GM19238 (cell line): Measurements from ENCODE around the gene NR1D2.

ENCODE experiments used
- DNase-seq: peaks from one replicate; pipeline ENCODE4 v3.0.0; 2011; ENCODE audit warnings: low spot score; ENCODE audit not compliant: insufficient read length

The NR1D2 gene

DNA sequence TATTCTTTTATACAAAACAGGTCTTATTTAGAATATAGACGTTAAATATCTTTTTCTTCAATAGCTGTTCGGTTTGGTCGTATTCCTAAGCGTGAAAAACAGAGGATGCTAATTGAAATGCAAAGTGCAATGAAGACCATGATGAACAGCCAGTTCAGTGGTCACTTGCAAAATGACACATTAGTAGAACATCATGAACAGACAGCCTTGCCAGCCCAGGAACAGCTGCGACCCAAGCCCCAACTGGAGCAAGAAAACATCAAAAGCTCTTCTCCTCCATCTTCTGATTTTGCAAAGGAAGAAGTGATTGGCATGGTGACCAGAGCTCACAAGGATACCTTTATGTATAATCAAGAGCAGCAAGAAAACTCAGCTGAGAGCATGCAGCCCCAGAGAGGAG is 16.8 kb downstream of the NR1D2 start:
- DNase-seq, result no peak

DNA sequence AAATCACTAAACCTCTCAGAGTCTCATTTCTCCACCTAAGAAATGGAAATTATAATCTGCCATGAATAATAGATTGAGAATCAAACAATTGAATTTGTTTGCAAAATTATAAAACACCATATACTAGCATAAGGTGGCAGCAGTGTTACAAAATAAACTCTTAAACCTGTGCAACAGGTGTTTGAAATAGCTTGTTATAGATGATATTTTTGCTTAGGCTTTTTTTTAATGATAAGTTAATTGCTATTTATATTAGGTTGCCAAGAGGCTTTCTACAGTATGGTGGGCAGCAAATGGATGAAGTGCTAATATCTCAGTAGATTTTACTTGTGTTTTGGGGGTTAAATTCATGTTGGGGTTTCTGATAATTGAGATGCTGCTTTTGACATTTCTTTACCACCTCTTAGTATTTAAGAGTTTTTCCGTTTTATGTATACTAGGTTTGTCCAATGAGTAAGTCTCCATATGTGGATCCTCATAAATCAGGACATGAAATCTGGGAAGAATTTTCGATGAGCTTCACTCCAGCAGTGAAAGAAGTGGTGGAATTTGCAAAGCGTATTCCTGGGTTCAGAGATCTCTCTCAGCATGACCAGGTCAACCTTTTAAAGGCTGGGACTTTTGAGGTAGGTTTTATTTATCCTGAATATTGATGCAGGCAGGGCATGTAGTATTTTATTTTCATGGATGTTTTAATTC is 19.6 kb downstream of the NR1D2 start:
- DNase-seq, result no peak

DNA sequence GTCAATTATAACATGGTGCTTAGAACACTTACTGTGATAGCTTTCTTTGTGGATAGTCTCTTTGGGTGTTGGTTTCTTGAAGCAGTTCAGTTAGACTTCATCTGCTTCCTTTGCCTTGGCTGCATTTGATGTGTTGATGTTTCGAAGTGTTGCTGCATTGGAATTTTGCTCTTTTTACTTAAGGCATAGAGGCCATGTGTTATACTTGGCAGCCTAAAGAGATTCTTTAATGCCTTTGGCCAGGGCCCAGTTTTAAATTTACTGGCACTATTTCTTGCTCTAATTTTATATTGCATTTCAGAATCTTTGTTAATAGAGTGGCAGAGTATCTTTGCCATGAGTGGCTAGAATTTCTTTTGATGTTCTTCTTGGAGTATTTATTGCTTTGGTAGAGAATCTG is 21.2 kb downstream of the NR1D2 start:
- no peak for DNase-seq

DNA sequence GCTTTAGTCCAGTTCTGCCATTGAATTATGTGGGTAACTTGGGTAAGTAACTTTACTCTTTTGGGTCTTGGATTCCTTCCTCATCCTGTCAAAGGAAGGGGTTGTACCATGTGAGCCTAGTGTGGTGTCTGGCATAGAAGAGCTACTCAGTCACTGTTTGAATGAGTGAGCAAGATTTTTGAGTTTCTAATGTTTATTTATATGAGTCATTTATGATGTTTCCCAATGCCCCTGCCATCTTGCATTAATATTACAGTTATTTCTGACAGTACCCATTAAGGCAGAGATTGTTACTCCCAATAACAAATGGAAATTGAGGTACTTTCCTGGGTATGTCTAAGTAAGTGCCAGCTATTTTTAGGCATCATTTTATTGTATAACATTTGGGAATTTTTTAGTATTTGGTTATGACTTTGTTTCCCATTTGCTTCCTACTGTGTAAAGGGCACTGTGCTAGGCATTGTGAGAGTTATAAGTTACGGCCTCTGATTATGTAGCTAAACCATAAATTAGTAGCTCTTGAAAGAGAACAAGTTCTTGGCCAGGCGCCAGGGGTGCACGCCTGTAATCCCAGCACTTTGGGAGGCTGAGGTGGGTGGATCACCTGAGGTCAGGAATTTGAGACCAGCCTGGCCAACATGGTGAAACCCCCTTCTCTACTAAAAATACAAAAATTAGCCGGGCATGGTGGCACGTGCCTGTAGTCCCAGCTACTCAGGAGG is 23.5 kb downstream of the NR1D2 start:
- DNase-seq, result no peak

DNA sequence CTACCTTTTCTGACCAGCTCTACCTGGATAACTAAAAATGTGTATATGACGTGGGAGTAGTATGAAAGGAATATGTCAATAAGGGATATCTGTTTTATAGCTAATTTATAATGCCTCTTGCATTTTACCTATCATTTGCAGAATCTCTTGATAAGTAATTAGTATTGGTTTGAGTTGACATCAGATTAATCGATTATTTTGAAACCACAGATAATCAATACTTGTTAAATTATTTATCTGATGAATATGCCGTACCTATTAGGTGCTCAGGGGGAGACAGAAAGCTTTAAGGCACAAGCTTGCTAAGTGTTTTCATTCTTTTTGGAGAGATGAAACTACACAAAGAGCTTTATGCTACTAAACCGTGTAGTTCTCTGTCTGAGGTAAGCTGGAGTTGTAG is 24.3 kb downstream of the NR1D2 start:
- no peak for DNase-seq

DNA sequence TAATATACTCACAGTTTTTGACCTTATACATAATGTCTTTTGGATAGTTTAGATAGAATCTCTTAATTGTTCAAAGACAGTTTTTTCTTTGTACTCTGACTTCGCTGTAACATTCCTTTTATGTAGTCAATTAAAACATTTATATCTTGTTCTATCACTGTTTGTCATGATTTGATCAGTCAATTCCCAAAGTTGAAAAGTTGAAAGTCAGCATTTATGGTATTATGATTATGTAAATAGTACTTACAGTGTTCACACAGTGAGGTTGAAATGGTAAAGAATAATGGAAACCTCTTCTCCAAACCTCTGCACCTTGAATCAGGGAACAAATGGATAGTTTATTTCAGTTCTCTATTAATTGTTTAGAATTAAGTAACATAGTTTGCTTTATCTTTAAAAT is 26.6 kb downstream of the NR1D2 start:
- DNase-seq, result no peak

DNA sequence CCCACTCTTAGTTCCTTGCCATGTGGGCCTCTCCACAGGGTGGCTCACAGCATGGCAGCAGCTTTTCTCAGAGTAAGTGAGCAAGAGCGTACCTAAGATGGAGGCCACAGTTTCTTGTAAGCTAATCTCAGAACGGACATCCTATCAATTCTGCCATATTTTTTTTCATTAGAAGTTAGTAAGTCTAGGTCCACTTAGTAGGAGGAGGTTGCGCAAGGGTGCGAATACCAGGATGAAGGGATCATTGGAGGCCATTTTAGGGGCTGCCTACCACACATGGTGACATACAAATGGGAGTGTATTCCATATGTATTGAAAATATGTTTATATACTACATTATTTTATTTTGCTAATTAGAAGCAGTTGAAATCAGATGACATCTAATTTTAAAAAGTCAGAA is 31.5 kb downstream of the NR1D2 start:
- no peak for DNase-seq

DNA sequence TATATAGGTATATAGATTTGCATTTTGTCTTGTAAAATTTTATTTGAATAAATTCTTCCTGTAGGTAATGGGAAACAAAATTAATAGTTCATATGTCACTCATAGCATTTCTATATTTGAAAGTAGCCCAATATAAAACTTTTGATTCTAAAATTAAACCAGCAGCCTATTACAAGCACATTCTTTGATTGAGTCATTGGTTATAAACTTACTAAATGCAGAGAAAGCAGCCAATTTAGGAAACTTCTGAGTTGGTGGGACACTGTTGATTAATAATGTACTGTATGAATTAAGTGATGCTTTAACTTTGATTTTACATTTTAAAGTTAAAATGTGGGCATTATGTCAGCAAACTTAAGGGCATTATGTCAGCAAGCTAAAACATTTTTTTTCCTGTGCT is 34.5 kb downstream of the NR1D2 start:
- DNase-seq, result no peak

DNA sequence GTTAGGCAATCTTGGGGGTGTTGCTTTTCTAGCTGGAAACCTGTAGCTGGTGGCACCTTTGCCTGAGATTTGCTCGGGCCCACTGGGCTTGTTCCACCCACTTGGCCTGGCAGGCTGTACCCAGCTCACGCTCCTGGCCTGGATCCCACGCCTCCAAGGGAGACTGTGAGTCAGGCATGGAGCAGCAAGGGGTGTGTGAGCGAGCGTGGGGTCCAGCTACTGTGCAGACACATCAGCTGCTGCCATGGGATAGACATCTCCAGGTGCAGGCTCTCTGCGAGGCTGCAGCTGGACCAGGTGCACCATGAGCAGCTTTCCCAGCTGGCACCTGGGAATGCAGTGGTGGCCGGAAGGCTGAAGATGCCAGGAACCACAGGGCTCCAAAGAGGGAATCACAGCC is 36.0 kb downstream of the NR1D2 start:
- no peak for DNase-seq

DNA sequence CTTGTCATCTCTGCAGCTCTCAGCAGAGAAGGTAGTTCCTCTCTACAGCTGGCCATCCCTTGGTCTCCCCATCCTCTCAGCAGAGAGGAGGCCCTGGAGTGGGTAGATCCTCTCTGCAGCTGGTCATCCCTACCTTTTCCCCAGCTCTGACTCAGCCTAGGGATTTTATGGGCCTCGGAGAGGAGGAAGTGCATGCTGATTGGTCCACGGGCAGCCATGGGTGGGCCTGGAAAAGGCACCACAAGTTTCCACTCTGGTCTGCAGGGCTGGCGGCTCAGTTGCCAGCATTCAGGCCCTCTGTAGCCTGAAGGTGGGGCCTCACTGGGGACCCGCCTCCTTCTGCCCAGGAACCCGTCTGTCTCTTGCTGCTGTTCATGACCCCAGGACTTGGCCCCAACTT is 36.9 kb downstream of the NR1D2 start:
- no peak for DNase-seq

DNA sequence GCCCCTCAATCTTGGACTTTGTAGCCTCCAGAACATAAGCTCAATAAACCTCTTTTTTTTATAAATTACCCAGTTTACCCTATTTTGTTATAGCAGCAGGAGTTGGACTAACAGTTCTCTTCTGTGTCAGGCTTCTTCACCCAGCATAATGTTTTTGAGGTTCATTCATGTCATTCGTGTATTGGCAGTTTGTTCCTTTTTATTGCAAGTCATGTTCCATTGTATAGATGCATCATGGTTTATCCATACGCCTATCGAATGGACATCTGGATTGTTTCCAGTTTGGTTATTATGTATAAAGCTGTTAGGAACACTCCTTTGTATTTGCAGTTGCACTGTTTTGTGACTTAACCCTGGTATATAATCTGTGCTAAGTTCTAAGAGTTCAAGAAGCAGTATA is 39.8 kb downstream of the NR1D2 start:
- no peak for DNase-seq

DNA sequence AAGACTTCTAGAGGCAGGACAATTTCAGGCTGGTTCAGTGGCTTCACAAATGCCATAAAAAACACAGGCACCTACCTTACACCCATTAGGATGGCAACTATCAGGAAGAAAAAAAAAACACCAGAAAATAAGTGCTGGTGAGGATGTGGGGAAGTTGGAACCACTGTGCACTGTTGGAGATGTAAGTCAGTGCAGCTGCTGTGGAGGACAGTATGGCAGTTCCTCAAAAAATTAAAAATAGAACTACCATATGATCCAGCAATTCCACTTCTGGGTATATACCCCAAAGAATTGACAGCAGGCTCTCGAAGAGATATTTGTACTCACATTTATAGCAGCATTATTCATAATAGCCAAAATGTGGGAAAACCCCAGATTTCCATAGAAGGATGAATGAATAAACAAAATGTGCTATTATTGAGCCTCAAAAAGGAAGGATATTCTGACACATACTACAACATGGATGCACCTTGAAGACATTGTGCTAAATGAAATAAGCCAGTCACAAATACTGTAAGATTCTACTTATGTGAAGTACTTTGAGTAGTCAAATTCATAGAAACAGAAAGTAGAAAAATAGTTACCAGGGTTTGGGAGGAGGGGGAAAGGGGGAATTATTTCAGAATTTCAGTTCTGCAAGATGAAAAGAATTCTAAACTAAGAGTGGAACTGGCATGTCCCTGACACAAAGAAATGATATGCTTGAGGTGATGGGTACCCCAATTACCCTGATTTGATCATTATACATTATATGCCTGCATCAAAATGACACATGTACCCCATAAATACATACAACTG is 40.9 kb downstream of the NR1D2 start:
- DNase-seq, result no peak

DNA sequence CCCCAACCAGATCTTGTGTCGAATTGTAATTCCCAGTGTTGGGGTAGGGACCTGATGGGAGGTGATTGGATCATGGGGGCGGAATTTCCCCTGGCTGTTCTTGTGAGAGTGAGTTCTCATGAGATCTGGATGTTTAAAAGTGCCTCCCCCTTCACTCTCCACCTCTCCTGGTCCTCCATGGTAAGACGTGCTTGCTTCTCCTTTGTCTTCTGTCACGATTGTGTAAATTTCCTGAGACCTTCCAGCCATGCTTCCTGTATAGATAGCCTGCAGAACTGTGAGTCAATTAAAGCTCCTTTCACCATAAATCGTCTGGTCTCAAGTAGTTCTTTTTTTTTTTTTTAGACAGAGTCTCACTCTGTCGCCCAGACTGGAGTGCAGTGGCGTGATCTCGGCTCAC is 42.3 kb downstream of the NR1D2 start:
- DNase-seq, result no peak

DNA sequence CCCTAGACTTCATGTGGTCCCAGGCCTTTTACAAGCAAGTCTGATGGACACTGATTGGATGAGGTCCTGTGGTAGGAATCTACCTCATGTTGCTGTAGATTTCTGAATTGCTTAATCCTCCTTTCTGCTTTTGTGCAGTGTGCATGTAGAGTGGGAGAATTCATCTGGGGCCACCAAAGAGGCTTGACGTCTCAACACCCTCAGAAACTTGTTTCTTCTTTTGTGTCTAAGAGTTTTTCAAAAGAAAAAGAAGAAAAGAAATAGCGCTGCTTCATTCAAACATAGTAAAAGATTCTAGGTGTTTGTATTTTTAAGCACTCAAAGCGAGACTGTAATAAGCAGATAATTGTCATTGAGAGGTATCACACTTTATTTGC is 46.2 kb downstream of the NR1D2 start:
- no peak for DNase-seq

DNA sequence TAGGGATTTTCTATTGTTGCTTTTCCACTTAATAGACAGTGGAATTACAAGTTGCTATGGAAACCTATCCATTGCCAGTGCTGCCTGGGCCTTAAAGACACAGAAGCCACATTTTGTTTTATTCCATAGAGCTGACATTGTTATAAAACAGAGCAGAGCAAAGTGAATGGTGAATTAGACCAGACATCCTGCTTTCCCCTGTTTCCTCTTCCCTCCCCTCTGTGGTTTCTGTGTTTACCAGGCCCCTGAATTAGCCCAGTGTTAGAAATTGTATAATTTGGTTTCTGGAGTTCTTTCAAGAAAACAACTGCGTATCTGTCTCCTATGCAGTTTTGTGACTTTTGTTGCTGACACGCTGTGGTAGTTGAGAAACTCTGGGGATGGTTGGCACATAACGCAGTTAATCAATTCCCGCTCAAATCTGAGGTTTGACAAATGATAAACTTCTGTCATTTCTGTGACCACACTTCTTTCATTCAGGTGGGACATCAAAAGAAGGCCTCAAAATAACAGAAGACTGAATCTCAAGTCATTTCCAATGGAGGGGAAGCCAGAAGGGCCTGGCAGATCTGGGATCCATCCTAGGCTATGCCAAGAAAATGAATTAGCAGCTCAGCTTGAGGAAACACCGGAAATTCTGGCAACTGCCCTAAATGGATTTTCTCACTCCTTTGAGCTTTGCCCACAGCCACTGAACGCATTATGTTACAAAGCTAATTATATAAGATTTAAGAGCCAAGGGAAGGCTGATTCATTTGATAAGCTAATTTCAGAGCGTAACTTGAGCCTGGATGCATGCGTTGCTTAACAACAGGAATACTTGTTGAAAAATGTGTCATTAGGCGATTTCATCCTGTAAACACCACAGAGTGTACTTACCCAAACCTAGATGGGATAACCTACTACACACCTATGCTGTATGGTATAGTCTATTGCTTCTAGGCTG is 46.9 kb downstream of the NR1D2 start:
- DNase-seq, result no peak

DNA sequence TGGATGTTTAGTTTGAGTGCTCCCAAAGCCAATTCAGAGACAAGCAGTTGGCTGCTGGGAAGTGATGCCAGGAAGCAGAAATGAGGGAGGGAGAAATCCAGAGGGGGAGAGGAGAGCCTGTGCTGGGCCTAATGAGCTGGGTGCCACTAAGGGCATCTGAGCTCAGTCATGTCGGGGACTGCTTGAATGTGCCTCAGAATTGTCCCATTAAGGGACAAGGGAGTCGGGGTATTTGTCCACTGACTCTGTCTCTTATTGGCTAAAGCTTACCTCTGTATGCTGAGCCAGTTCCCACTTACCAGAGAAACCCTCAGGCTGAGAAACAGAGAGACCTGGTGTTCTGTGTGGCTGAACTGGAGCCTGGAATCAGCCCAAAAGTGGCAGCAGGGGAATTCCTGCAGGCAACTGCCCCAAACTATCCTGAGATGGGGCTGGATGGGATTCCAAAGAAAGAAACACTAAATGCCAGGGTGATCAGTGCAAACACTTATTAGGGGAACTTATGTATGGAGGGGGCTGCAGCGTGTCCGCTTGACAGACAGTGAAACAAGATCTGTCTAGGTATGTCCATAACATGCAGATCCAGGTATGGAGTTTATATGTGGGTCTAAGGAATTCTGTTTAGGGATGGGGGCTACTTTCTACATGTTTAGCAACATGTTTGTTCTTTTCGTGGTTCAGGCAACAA is 48.6 kb downstream of the NR1D2 start:
- DNase-seq, result no peak

DNA sequence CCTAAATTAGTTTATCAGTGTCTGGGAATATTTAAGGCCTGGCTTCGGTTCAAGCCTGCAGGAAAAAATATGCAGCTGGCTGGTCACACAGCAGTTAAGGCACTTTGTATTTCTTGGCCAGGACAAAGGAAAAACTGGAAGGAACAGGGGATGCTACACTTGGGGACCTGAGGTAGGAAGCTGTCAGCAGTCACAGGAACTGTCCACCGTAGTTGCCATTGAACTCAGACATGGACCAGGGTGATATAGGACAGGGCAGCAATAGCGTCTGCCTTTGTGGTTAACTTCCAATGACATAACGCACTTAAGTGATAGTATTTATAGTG is 49.1 kb downstream of the NR1D2 start:
- no peak for DNase-seq

DNA sequence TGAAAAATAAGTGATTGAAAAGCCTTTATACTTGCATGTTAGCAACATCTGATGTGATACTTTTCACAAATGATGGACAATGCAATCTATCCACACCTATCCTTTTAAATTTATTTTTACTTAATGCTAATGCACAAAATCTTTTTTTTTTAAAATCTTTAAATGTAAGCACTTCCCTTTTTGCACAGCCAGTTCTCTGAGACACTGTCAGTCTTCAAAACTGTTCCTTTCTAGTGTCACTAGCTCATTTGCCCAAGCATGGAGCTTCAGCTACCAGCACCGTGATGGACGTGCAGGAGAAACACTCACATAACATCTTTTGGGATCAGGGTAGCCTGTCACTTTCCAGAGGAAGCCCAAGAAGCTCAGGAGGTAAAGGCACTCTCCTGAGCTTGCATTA is 50.1 kb downstream of the NR1D2 start:
- DNase-seq, result no peak

DNA sequence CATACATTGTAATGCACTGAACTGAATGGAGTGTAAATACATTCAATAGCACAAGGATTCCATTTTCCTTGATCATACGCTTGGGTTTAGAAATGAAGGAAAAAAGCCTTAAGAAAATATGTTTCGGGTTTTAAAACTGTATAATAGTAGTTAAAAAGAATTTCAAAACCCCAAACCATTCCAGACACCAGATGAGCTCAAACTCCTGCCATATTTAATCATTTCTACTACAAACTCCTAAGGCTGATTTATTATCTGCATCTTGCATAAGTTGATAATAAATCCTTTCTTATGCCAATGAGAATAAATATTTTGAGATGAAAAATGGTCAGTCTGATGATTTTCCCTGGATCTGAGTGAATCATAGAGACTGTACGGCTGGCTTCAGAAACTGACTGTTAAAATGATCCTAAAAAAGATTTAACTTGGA is 51.0 kb downstream of the NR1D2 start:
- no peak for DNase-seq

DNA sequence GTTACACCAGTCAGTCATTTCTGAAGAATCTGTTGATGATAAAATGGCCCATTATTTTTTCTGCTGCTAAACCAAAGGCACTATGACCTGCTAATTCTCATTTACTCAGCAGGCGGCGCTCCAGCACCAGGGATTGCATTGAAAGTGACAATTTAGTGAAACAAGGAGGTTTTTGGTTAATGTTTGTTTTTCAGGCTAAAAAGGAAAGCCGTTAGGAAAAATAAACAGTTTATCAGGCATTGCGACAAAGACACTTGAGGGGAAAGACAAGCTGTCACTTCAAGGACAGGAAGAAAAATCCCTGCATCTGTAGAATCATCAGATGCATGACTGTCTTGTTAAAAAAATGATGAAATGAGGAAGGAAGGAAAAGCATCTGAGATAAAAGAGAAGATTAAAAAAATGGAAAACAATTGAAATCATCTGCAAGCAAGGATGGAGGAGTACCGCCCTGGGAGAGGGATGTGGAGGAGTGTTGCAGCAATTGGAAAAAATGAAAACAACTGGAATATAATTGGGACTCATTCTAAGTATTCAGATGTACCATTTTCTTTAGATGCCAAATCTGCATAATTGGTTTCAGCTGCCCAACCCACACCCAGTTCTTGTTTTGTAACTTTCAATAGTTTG is 54.0 kb downstream of the NR1D2 start:
- no peak for DNase-seq

DNA sequence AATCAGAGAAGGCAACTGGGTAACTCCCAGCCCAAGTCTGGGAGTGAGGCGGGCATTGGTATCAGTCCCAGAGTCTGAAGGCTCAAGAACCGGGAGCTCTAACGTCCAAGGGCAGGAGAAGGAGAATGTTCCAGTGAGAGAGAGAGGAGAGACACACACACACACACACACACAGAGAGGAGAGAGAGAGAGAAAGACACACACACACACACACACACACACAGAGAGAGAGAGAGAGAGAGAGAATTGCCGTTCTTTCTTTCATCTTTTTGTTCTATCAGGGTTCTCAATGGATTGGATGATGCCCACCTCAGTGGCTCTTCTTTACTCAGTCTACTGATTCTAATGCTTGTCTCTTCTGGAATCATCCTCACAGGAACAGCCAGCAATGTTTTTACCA is 57.0 kb downstream of the NR1D2 start:
- no peak for DNase-seq
